Endometrium (tissue), 2 donors: ENCODE measurements around the gene RSL24D1.

Experiments used
- FAIRE-seq: peaks from 2 replicates; lab custom pipeline; 2012; peaks lifted over from hg19 to GRCh38; lab: Jason Lieb, UNC
- donor health status: control.
- donor health status: control.

Gene RSL24D1

DNA sequence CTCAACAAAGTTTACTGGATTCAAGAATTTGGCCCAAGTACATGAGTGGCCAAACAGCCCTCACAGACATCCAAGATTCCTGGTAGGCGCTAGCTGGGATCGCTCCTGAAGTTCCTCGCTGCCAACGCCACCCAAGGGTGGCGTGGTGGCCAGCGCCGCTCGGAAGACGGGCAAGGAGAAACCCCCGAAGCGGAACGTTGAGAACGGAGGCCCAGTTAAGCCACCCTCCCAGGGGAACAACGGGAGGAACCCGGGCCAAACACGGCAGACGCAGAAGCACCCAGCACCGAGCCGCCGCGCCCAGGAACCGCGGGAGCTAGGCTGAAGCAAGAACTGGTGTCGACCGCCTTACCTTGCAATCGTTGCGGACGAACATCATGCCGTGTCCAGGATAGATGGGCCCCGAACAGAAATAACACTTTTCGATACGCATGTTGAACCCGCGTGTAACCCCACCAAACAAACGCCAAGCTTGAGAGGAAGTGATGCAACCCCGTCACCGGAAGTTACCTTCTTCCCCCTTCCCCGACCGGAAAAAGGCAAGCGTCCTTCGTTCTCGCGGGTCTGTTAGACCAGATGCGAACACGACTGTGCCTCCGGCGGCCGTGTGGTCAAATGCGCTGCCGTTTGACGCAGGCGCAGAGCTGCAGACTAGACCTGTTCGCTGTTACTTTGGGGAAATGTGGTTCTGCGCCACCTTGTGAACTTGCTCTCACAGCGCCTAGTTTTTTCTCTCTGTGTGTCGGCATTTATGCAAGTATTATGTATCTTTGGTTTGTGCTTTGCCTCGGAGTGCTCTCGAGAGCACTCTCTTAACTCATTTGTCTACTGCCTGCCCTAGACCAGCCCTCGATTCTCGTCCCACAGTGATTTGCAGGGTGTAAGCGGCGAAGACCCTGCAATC is at the start of gene RSL24D1:
Gene RSL24D1 (minus strand): TSS at position 484 of the 904 bp plus-strand sequence. CDS start 51 bp downstream, at position 433.
- peak; percentile 99 for FAIRE-seq

DNA sequence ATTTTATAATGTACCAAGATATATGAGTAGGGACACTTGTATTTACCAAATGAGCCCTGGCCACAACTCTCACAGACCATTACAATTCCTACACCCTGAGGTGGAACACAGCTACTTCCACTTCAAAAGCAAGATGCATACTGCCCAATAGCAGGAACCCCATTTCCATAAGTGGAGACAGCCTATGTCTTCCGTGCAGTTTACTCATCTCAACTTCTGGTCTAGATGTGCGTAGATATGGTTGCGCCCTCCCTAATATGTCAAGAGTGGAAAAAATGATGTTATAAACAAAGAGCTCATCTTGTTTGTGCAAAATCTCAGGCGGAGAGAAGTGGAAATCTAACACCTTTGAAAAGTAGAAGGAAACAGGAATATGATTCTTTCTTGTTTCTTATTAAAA is 48.3 kb upstream of the RSL24D1 start:
- no peak for FAIRE-seq

DNA sequence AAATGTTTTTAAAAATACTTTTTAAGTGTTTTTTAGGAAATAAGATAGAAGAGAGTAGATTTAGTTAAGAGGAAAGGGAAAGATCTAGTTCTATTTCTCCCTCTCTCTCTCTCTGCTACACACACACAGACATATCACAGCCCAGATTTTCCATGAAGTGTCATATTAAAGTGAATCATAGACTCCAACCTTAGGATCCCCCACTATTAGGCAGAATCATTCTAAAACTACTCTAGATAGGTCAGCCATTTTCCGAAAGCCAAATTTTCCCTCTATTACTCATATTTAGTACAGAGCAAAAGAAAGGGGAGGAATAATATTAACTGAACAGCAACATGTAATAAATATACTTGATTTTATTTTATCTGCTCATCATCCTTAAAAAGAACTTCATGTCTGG is 45.1 kb upstream of the RSL24D1 start:
- FAIRE-seq: no peak

DNA sequence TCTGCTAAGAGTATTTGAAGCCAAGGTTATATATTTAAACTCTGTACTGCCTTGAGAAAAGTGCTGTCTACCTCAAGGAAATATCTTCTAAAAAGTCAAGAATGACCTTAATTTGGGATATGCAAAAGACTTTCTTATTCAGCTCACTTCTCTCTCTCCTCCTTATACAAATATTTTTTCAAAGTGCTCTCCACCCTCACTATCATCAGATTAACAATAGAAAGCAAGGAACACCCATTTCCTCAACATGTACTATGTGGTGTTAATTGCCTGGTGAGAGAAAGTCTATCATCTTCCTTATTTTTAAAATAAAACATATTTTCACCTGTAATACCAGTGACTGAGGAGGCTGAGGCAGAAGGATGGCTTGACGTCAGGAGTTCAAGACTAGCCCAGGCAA is 44.4 kb upstream of the RSL24D1 start:
- no peak for FAIRE-seq

DNA sequence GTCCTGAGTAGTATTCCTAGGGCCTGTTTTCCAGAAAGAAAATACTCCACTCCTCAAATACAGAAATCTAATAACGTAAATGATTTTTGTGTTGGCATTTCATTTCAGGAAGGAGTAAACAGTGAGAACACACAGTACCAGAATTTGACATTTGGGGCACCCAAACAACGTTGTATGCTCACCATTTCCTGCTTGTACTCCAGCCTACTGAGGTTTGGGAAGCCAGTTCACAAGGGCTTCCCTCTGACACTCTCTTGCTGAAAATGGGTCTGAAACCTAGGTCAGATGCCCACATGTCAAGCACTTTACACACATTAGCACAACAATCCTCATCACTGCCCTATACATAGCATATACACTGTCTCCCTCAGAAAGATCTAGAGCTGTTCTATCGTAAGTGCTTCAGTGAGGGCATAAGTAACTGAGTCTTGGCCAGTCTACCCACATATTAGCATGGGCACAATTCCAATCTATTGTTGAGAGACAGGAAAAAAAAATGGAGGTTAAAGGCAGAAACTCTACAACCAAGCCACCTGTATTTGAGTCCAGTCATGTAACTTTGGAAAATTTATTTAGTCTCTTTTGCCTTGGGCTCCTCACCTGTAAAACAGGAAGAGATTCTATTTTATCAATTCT is 43.5 kb upstream of the RSL24D1 start:
- FAIRE-seq: no peak

DNA sequence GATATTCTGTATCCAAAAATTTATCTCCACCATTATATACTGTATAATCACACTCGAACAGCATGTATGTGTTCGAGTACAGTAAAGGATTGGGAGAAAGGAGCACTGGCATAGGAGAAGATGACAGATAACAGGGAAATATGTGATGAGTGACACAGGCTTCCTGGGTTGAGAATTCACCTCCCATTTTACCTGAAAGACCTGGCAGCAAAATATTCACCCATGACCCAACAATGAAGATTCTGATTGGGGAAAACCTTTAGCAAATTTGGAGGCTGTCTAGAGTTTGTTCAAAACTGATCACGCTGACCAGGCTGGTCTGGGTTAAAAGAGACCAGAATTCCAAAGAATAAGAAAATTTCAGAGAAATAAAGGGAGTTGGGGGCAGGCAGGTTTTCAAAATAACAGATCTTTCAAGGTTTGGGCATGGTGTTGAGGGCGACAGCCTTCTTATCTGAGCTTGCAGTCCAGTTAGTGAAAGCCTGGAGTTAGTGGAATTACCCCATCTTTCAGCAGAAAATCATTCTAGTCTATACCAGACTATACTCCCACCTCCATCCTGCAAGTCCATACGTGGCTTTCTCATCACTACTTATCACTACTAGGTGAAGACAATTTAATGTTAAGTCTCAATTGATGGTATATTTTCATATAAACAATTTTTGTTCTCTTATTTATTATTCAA is 42.8 kb upstream of the RSL24D1 start:
- no peak for FAIRE-seq

DNA sequence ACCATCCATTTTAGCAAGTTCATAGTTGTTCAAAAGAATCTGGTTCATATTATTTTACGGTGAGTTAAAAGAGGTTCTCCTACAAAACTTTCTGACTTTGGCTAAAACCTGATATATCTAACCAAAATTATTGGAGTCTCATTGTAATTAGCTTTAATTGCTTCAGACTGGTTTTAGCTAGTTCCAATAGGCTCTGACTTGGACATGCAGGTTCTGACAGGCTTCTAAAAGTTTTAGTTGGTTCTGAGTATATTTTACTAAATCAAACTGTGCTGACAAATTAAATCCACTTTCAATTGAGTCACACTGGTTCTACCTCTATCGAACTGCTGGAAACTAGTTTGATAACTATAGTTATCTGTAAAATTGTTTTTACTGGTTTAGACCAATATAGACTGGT is 42.1 kb upstream of the RSL24D1 start:
- no peak for FAIRE-seq

DNA sequence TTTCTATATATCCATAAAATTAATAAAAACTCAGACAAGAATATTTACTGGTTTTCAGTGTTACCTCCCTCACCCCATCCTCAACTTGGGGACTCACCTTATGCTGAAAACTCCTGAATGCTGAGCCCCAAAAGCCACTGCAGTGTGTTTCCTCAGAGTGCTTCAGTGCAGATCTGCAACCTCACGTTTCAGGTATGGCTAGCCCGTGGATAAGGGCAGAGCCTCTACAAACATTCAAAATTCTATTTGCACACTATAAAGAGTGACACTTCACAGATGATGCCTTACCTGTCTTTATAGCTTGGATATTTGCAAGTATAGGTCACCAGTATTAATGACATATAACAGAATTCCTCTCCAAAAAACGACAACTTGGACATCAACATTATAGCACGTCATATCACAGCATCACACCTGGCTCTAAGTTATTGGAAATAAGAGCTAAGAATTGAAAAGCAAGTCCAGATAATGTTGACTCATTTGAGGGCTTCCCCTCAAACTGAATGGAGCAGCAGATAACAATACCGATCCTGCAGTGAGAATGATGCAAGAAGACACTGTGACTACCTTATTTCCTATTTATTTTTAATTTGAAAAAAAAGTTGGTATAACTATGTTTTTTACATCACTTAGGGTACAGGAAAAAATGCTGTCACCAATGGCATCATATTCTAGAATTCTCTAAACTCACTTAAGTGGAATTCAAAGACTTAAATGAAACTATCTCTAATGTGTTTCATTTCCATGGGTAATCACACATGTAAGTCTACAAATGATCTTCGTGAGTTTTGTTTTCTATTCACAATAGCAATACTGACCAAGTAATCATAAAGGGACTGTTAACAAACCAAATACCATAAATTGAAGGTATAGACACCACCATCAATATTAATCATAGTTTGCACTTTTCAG is 40.7 kb upstream of the RSL24D1 start:
- FAIRE-seq: no peak

DNA sequence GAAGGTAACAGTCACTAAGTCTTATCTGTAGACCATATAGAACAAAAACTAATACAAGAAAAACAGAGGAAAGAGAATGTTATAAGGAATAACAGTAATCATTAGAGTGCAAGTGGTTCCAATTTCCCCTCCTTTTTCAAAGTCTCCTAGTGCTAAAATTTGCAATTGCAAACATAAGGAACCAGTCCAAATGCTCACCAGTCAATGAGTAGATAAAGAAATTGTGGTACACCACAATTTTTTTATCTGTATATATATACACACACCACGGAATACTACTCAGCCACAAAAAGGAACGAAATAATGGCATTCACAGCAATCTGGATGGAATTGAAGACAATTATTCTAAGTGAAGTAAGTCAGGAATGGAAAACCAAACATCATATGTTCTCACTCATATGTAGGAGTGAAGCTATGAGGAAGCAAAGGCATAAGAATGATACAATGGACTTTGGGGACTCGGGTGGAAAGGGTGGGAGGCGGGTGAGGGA is 38.9 kb upstream of the RSL24D1 start:
- FAIRE-seq: no peak

DNA sequence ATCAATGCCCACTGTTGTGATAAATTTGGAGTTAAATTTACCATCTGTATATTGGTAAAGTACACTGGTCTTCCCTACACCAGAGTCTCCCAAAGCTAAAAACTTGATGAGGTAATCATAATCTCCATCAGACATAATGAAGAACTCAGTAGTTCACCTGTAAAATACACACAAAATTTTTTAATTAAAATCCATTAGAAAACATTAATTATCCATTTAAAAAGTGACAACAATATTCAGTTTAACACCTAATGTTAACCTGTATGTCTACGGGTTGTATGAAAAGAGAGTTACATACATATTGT is 38.0 kb upstream of the RSL24D1 start:
- FAIRE-seq: no peak

DNA sequence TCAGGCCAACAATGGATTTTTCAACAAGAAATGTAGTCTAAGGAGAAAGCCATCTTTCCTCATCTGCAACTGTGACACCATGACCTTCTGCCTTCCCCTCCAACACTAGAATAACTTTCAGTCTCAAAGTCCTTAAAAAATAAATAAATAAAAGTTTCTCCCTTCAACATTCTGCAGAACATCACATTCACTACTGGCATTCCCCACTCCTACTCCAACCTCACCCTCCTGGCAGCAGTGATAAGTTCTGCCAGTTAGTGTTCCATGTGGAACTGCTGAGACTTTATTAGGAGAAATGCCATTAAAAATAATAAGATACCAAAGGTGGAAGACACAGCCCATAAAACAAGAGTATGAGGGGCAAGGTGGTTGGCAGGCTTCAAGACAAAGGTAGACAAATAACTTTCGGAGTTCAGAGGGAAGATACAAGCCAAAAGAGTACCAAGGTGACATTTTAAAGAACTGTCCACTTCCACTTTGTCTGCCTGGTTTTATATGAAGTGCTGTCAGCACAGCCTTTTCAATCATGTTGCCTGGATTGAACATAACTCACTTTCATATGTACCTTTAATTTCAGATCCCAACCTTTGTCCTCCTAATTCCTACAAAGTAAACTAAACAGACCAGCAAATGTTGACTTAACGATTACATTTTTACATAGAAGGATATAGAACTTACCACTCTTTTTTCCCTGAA is 37.5 kb upstream of the RSL24D1 start:
- FAIRE-seq: no peak

DNA sequence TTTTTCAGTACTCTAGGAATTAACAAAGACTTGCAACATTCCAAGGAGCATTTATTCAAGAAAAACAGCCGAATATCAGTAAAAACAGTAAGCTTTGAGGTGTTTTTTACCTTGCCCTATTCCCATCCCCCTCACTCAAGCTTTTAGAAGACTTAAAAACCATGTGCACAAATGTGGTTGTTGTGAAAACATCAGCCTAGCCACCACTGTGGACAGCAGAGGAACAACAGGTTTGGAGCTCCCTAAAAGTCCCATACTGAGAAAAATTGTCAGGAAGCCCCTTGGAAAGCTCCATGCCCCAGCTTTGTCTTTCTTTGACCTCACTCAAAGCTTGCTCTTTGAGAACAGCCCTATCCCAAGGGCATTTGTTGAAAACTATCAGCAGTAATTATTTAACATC is 34.7 kb upstream of the RSL24D1 start:
- FAIRE-seq: no peak

DNA sequence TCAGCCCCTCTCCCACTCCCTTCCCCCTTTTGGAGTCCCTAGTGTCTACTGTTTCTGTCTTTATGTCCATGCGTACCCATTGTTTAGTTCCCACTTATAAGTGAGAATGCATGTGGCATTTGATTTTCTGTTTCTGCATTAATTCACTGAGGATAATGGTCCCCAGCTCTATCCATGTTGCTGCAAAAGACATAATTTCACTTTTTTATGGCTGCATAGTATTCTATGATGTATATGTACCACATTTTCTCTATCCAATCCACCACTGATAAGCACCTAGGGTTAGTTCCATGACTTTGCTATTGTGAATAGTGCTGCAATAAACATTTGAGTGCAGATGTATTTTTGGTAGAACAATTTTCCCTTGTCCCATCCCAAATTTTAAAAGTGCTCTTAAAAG is 34.2 kb upstream of the RSL24D1 start:
- no peak for FAIRE-seq

DNA sequence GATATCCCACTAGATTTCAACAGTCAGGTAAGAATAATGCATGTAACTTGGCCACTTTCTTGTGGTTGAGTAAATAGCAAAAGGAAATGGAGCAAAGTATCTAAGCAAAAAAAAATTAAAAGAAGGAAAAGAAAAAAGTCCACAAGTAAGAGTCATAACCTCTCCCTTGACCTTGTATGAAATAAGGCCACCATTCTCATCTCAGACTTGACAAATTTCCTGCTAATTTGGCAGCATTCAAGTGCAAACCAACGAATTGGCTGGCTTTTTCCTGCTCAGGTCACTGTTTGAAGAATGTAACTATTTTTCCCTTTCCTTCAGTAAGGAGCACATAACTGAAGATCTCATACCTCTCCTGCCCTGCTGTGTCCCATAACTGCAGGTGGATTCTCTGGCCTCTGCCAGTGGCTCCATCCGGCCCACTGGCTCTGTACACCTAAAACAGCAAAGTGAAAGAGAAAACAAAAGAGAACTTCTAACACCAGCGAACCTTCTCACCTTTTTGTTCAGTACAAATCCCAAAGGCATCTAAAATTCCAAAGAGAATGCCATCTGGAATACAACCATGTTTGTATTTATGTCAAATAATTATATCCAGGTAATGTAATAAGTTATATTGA is 33.4 kb upstream of the RSL24D1 start:
- no peak for FAIRE-seq

DNA sequence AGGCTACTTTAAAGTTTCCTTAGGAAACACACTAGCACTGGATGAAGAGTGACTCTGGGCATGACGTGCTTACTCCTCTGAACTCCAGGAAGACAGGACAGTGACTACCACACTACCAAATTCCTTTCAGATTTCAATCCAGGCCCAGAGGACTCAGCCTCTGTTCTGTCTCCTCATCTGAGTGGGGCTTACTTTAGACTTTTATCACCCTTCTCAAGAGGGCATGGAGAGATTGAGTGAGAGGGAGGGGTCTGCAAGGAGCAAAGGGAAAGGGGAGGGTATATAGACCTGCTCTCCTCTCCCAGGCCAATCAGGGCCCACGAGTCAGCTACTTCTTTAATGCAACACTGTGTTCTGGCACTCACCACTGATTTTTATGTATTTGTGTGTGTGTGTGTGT is 29.4 kb upstream of the RSL24D1 start:
- no peak for FAIRE-seq

DNA sequence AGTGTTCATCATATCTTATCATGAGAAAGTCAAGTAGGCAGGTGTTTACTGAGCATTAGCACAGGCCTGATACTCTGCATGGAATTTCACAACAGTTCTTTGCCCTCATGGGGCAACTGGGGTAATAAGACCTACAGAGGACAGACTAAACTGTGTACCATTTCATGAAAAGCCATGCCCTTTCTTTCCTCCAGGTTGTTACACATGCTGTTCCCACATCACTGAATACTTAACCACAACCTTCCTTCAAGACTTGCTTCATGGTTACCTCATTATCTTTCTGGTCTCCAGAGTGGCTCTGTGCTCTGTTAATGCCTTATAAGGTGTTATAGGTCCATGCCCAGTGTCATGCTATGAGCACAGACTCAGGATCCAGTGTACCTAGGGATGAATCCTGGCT is 28.2 kb upstream of the RSL24D1 start:
- no peak for FAIRE-seq

DNA sequence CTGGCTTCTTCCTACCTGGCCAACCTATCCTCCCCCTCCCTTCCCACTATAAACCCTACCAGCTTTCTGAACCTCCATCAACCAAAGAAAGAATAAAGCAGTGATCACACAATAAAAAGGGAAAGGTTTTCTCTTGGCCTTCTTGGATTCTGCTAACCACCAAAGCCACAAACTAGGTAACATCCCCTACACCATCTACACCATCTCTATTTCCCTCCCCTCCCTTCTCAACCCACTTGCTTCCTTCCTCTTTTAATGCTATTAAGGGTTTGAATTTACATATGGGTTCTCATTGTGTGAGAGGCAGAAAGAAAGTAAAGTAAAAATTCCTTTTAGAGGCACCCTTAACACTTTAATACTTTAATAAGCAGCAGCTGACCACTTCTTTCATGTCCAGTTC is 25.8 kb upstream of the RSL24D1 start:
- no peak for FAIRE-seq

DNA sequence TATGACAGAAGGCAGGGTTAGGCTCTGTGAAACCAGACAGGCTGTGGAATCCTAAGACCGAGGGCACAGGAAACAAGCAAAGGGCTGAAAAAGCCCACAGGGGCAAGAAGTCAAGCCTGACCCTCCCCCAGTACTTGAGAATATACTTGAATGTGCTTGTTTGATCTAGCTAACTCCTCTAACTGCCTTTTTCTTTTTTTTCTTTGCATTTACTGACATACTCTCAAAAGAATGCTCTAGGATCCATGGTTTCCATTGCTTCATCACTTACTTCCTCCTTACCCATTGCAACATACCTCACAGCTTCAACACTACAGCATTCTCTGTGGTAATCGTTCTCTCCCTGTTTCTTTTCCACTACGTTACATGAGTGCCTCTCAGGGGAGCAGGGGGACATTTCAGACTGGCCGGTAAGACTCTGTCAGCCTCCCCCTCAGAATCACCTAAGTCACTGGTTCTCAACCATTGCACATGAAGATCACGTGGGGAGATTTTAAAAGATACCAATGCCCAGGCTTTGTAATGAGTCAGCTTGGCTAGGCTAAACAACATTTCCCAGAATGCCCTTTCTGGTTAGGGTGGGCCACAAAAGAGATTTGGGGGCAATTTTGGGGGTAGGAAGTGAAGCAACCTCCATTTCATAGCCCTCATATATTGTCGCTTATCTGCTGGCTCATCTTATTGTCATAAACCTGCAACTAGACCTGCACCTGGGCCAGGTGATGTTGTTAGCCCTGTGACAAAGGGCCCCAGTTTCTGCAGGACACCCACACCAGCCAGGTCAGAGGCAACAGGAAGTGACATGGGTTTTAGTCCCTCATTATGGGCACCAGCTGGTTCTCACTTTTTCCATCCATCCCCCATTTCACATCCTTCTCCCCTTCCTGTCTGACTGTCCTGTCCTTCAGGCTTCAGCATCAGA is 24.6 kb upstream of the RSL24D1 start:
- no peak for FAIRE-seq

DNA sequence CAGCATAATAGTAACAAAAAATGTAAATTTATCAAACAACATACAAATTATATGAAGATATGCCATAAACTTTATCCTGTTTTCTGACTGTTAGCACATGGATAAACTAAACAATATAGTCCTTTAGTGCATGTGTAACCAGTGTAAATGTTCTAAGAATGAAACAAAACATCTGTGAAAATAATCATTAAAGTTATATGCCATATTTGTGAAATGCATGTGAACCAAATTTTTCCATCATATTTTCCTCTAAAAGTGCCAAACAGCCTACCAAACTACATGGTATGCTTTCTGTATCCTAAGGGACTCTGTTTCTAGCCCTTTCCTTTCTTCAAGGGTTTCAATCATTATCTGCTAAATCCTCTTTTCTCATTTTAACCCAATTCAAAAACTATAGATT is 23.9 kb upstream of the RSL24D1 start:
- no peak for FAIRE-seq

DNA sequence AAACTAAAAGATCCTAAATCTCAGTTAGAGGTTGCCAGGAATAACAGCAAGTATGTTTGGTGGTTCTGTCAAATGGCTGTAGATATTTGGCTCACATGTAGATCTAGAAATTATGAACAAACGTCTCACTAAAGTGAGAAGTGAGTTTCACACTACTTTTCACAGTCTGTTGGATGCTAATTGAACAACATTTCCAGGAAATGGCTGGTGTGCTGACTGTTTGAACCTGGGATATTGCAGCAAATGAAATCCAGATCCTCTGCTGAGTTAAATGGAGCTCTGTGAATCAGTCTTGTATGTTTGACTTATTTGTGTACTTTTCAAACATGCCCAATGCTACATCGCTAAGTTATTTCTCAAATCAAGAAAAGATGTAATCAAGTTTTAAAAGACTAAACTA is 21.3 kb upstream of the RSL24D1 start:
- no peak for FAIRE-seq
